Articular chondrocyte of knee joint (primary cell): ENCODE results near the gene GSC. TPM values are rescaled to one million over a fixed set of nuclear protein-coding genes. Genes with fewer than 3 reads are reported as not detected.

Experiments used
- total RNA-seq: library from RNA; depleted of rRNA; stranded (reverse); fragments of >200 nt; gene quantifications from 2 replicates; pipeline ENCODE4 v1.2.3, GENCODE V29; 2012

The GSC gene
- total RNA-seq: 7.7 and 12.0 TPM in 2 replicates

GRCh38 chr14:94769391-94770250, at the start of gene GSC:
Gene GSC, minus strand, starts transcription at chr14:94770113. Its CDS starts 98 bp downstream, at chr14:94770015.

Other genes starting within 250 kb of the GSC start
- gene SERPINA4, start 208.7 kb downstream of the GSC start, total RNA-seq: not detected in 2 replicates
- gene SERPINA5, start 188.7 kb downstream of the GSC start, total RNA-seq: 3.5 and 4.6 TPM in 2 replicates
- 24.2 and 76.8 TPM in 2 replicates for gene SERPINA3, start 157.7 kb downstream of the GSC start, total RNA-seq